Upper lobe of right lung (tissue), 1 donor: ENCODE measurements around the gene TCP1. TPM values are rescaled to one million over a fixed set of nuclear protein-coding genes. Genes with fewer than 3 reads are reported as not detected.
"Not testable (repeated sequence)": the region's sequence is repeated elsewhere in the genome, so short reads cannot be mapped to it uniquely, and the experiment has no call there.

ENCODE experiments used
- ATAC-seq: fragments of 200-7000 bp; cut with Tn5 transposase; one replicate; pipeline ENCODE4 v1.9.1; 2020; ENCODE audit warnings: mild to moderate bottlenecking, moderate library complexity
- DNase-seq: peaks from one replicate; pipeline ENCODE4 v3.0.0-alpha.2; 2020
- H3K27ac ChIP-seq: fragments of 200-600 bp; one replicate; pipeline ENCODE4 v1.8.0; 2022
- H3K27me3 ChIP-seq: fragments of 200-600 bp; one replicate; pipeline ENCODE4 v1.8.0; 2022; ENCODE audit warnings: mild to moderate bottlenecking
- H3K36me3 ChIP-seq: fragments of 200-600 bp; one replicate; pipeline ENCODE4 v1.8.0; 2022
- H3K4me1 ChIP-seq: fragments of 200-600 bp; one replicate; pipeline ENCODE4 v1.8.0; 2022
- H3K4me3 ChIP-seq: fragments of 200-600 bp; one replicate; pipeline ENCODE4 v1.8.0; 2022; ENCODE audit warnings: mild to moderate bottlenecking
- H3K9me3 ChIP-seq: fragments of 200-600 bp; one replicate; pipeline ENCODE4 v1.8.0; 2022
- CTCF ChIP-seq: fragments of 200-600 bp; IDR thresholded peaks from one replicate; pipeline ENCODE4 v1.8.0; 2022; ENCODE audit warnings: antibody characterized with exemption
- intact Hi-C: fragments of 100-400 bp; cut with DNase I; formaldehyde crosslinking; loops from one replicate; pipeline ENCODE4 v1.11.0; 2022
- total RNA-seq: library from RNA; stranded (reverse); fragmentation: NEBNext Ultra II Directional; extraction: Animal tissue kit (Norgen Biotek cat#: 25700); gene quantifications from one replicate; pipeline ENCODE4 v1.2.1, GENCODE V29; 2021
- donor health status: DM: no; HTN: yes; CAD: no; lungs with severe emphysema.

TCP1 gene
- total RNA-seq, 1 donor from 2014 or later: 105 TPM

GRCh38 chr6:159804504-159804903 is 15.1 kb upstream of the TCP1 start:
- no peak for TF ChIP-seq CTCF
- Histone ChIP-seq H3K36me3 (peaks cover 6% of the 10 kb centered on the region), H3K27ac (no peak overlapping the region), H3K9me3 (no peaks in the 10 kb centered on the region), H3K4me1 (no peaks in the 10 kb centered on the region), H3K4me3 (no peak overlapping the region), H3K27me3 (no peaks in the 10 kb centered on the region)
- intact Hi-C loops: no loop called here
- ATAC-seq: no peak
- no peak for DNase-seq

DNA sequence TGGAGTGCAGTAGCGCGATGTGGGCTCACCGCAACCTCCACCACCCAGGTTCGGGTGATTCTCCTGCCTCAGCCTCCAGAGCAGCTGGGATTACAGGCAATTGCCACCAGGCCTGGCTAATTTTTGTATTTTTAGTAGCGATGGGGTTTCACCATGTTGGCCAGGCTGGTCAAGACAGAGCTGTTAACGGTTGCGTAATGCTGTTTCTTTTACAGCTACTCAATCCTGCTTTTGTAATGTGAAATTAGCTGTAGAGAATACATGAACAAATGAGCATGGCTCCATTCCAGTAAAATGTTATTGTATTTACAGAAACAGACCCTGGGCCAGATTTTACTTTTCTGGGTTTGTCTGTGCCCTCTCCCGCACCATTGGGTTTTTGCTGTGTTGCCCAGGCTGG is 12.5 kb upstream of the TCP1 start:
- no peak for TF ChIP-seq CTCF
- intact Hi-C loops: no loop called here
- Histone ChIP-seq H3K4me1 (no peaks in the 10 kb centered on the region), H3K36me3 (peaks cover 31% of the 10 kb centered on the region), H3K9me3 (no peaks in the 10 kb centered on the region), H3K27ac (no peak overlapping the region), H3K27me3 (no peaks in the 10 kb centered on the region), H3K4me3 (no peak overlapping the region)
- ATAC-seq (peak; percentile 14), DNase-seq (no peak)

DNA sequence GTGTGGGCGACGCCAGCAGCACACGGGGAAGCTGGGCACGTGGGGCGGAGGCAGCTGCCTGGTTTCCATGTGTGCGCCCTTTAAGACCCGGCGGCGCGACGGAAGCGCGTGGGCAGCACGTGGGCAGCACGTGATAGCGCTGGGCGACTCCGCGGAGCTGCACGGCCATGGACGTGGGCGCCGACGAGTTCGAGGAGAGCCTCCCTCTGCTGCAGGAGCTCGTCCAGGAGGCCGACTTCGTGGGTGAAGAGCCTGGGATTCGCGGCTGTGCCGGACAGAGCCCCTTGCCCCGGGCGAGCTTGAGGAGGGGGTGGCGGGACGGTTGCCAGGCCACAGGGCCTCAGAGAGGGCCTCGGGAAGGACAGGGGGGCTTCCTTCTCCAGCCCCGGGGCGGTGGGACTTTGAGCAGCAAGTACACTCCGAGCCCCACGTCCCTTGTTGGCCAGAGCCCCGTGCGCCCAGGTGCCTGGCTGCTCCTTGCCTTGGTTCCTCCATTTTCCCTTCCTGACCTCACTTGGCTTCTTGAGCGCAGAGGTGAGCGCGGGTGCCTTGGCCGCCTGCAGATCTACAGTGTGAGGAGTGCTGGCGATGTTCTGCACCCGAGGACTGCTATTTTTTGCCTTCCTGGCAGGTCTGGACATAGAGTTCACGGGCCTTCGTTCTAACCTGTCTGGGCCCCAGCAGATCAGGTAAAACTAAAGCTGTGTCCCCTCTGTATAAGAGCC is 10.9 kb upstream of the TCP1 start, which contains the start of gene PNLDC1:
TSS of gene PNLDC1 (plus strand) at position 136 of the 725 bp plus-strand sequence. CDS start at position 168, 32 bp downstream.
- peaks cover 6% of the 10 kb centered on the region for H3K4me1 ChIP-seq
- DNase-seq (no peak), ATAC-seq (peak; percentile 23)
- H3K9me3 ChIP-seq: no peaks in the 10 kb centered on the region
- no peak within 1 kb of the TSS for H3K27ac ChIP-seq
- intact Hi-C loops: no loop called here
- H3K4me3 ChIP-seq: no peak within 1 kb of the TSS
- H3K36me3 ChIP-seq: peaks cover 43% of the 10 kb centered on the region
- no peaks in the 10 kb centered on the region for H3K27me3 ChIP-seq
- TF ChIP-seq CTCF: no peak

DNA sequence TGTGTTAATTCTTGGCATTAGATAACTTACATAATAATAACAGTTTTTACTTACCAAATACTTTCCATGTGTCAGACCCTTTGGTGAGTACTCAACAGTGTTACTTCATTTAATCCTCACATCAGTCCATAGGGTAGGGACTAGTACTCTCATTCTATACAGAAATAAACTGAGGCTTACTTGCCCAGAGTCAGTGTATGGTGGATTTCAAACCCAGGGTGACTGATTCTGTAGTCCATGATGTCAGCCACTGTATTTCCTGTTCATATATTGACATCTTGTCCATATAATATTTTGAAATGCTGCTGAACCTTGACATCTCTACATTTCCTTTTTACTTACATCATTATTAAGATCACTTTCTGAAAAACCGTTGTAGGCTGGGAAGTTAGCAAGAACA is 8.2 kb upstream of the TCP1 start:
- TF ChIP-seq CTCF: no peak
- peaks cover 6% of the 10 kb centered on the region for H3K4me1 ChIP-seq
- DNase-seq: no peak
- no peak overlapping the region for H3K4me3 ChIP-seq
- no peaks in the 10 kb centered on the region for H3K9me3 ChIP-seq
- H3K36me3 ChIP-seq: peaks cover 58% of the 10 kb centered on the region
- intact Hi-C loops: no loop called here
- H3K27ac ChIP-seq: no peak overlapping the region
- ATAC-seq: no peak
- no peaks in the 10 kb centered on the region for H3K27me3 ChIP-seq

- peaks cover 69% of the 10 kb centered on the region for H3K36me3 ChIP-seq
- H3K9me3 ChIP-seq, intact Hi-C loops, ATAC-seq, DNase-seq, H3K4me3 ChIP-seq, H3K27me3 ChIP-seq: not testable (repeated sequence)
- H3K27ac ChIP-seq: peak overlapping the region; percentile 36
- peaks cover 21% of the 10 kb centered on the region for H3K4me1 ChIP-seq
Observed at GRCh38 chr6:159794976-159795375, 5.6 kb upstream of the TCP1 start.

GRCh38 chr6:159790956-159791598 is 1.7 kb upstream of the TCP1 start:
- H3K36me3 ChIP-seq: peaks cover 53% of the 10 kb centered on the region
- H3K27me3 ChIP-seq: no peaks in the 10 kb centered on the region
- no peak for ATAC-seq
- H3K27ac ChIP-seq: peak overlapping the region; percentile 87
- peak overlapping the region; percentile 98 for H3K4me3 ChIP-seq
- no peak for DNase-seq
- intact Hi-C loops: no loop called here
- H3K9me3 ChIP-seq: no peaks in the 10 kb centered on the region
- no peak for TF ChIP-seq CTCF
- H3K4me1 ChIP-seq: peaks cover 37% of the 10 kb centered on the region
